HCT116 (cell line): ENCODE measurements around the gene RND3. TPM values are rescaled to one million over a fixed set of nuclear protein-coding genes. Genes with fewer than 3 reads are reported as not detected.

Experiments
- ATAC-seq: fragments of 200-7000 bp; cut with Tn5 transposase; 2 replicates; pipeline ENCODE4 v1.9.1; 2020; ENCODE audit warnings: mild to moderate bottlenecking, moderate library complexity
- BruUV-seq: library from RNA; stranded (reverse); fragments of 400-500 nt; replicated peaks from 2 replicates; lab custom pipeline; 2021; lab: Mats Ljungman, UMichigan
- CTCF ChIA-PET: fragments of 300-600 bp; sonication (Branson Sonifier 250); formaldehyde crosslinking; loops from one replicate; lab custom pipeline; 2021; ENCODE audit warnings: antibody characterized with exemption; lab: Charles Lee
- POLR2A ChIA-PET: fragments of 300-600, 350-600 bp; sonication (Branson Sonifier 250); formaldehyde crosslinking; loops from one replicate; lab custom pipeline; 2021; ENCODE audit warnings: antibody characterized with exemption; lab: Charles Lee
- RAD21 ChIA-PET, 2 experiments: fragments of 300-600 bp; sonication (Branson Sonifier 250); formaldehyde crosslinking; loops; one replicate each; lab custom pipeline; 2023; ENCODE audit warnings: low total read pairs in 2 of 2; ENCODE audit not compliant: uncharacterized antibody in 2 of 2, unreplicated experiment in 2 of 2, low non-redundant PET in 1 of 2; lab: Charles Lee
- DNase-seq: peaks from one replicate; pipeline ENCODE4 v3.0.0-alpha.2; 2010; ENCODE audit warnings: low read depth, low spot score
- H2AFZ ChIP-seq: fragments of 200-600 bp; shearing (Covaris generic), sonication (generic); 2 replicates; pipeline ENCODE4 v1.6.1; 2017; ENCODE audit warnings: low read depth, mixed run types, mixed read lengths, antibody characterized with exemption, low read length; ENCODE audit not compliant: poor library complexity, severe bottlenecking
- H3K27ac ChIP-seq: 2 replicates; pipeline ENCODE4 v1.5.1; 2012; ENCODE audit warnings: low read depth, low read length
- H3K27me3 ChIP-seq: fragments of 200-600 bp; sonication (generic); 2 replicates; pipeline ENCODE4 v1.6.1; 2016; ENCODE audit warnings: mixed run types, low read length, mixed read lengths; ENCODE audit not compliant: insufficient read depth
- H3K36me3 ChIP-seq, 2 experiments: fragments of 200-500 bp in 1 of 2; fragments of 200-600 bp in 1 of 2; sonication (Bioruptor generic) in 1 of 2; sonication (generic) in 1 of 2; 2 replicates each; pipeline versions ENCODE4 v1.5.1 to v1.6.1; 2014 to 2016; ENCODE audit warnings: low read length in 2 of 2, inconsistent platforms in 1 of 2, mixed read lengths in 1 of 2, mixed run types in 1 of 2; ENCODE audit not compliant: insufficient read depth in 2 of 2, control insufficient read depth in 1 of 2
- H3K4me1 ChIP-seq, 2 experiments: fragments of 200-600 bp in 1 of 2; sonication (generic) in 1 of 2; 2 replicates each; pipeline versions ENCODE4 v1.5.1 to v1.6.1; 2012 to 2017; ENCODE audit warnings: low read length in 2 of 2, inconsistent platforms in 1 of 2, mild to moderate bottlenecking in 1 of 2, mixed read lengths in 1 of 2, mixed run types in 1 of 2, moderate library complexity in 1 of 2; ENCODE audit not compliant: insufficient read depth in 2 of 2, control insufficient read depth in 1 of 2
- H3K4me2 ChIP-seq: fragments of 200-600 bp; sonication (generic); 2 replicates; pipeline ENCODE4 v1.6.1; 2017; ENCODE audit warnings: mixed run types, low read length, mixed read lengths
- H3K4me3 ChIP-seq, 2 experiments: fragments of 200-600 bp in 1 of 2; sonication (generic) in 1 of 2; replicated peaks in 1 of 2; 2 replicates each; pipeline ENCODE4 v1.5.1; 2011 to 2016; ENCODE audit warnings: low read length in 2 of 2, control low read depth in 1 of 2, low read depth in 1 of 2, mild to moderate bottlenecking in 1 of 2, mixed read lengths in 1 of 2, mixed run types in 1 of 2
- H3K79me2 ChIP-seq: fragments of 200-600 bp; sonication (generic); 2 replicates; pipeline ENCODE4 v1.6.1; 2017; ENCODE audit warnings: mild to moderate bottlenecking, mixed run types, low read length, moderate library complexity, mixed read lengths; ENCODE audit not compliant: insufficient read depth
- H3K9ac ChIP-seq: fragments of 200-600 bp; sonication (generic); 2 replicates; pipeline ENCODE4 v1.6.1; 2016; ENCODE audit warnings: low read length, mixed read lengths
- H3K9me2 ChIP-seq: fragments of 200-600 bp; sonication (generic), shearing (Covaris generic); 2 replicates; pipeline ENCODE4 v1.6.1; 2017; ENCODE audit warnings: mixed run types, mild to moderate bottlenecking, moderate library complexity; ENCODE audit not compliant: insufficient read depth
- H3K9me3 ChIP-seq, 2 experiments: fragments of 200-500 bp in 1 of 2; fragments of 200-600 bp in 1 of 2; sonication (Bioruptor generic) in 1 of 2; sonication (generic) in 1 of 2; 2 replicates each; pipeline ENCODE4 v1.6.1; 2014 to 2017; ENCODE audit warnings: low read length in 2 of 2, mixed read lengths in 2 of 2, inconsistent platforms in 1 of 2, low read depth in 1 of 2, mild to moderate bottlenecking in 1 of 2, mixed run types in 1 of 2, moderate library complexity in 1 of 2; ENCODE audit not compliant: control insufficient read depth in 1 of 2, insufficient read depth in 1 of 2
- H4K20me1 ChIP-seq: fragments of 200-600 bp; sonication (generic), shearing (Covaris generic); 2 replicates; pipeline ENCODE4 v1.6.1; 2017; ENCODE audit warnings: mixed run types, mild to moderate bottlenecking, moderate library complexity; ENCODE audit not compliant: insufficient read depth
- CEBPB ChIP-seq: IDR thresholded peaks from 2 replicates; pipeline ENCODE4 v1.6.1; 2012; ENCODE audit warnings: low read depth
- ELF1 ChIP-seq: IDR thresholded peaks from 2 replicates; pipeline ENCODE4 v1.6.1; 2012; ENCODE audit warnings: low read depth, borderline replicate concordance
- EZH2 ChIP-seq: fragments of 200-600 bp; sonication (generic); IDR thresholded peaks from 2 replicates; pipeline ENCODE4 v1.6.1; 2017; ENCODE audit warnings: antibody characterized with exemption, mixed run types
- EZH2phosphoT487 ChIP-seq: fragments of 200-600 bp; IDR thresholded peaks from 2 replicates; pipeline ENCODE4 v1.6.1; 2018; ENCODE audit warnings: antibody characterized with exemption, borderline replicate concordance
- FOSL1 ChIP-seq: IDR thresholded peaks from 2 replicates; pipeline ENCODE4 v1.6.1; 2012; ENCODE audit warnings: low read depth
- POLR2A ChIP-seq: IDR thresholded peaks from 2 replicates; pipeline ENCODE4 v1.7.0; 2011; ENCODE audit warnings: borderline replicate concordance; ENCODE audit not compliant: insufficient read depth, insufficient read length; ENCODE audit errors: extremely low read depth
- POLR2AphosphoS5 ChIP-seq: IDR thresholded peaks from 2 replicates; pipeline ENCODE4 v1.6.1; 2011; ENCODE audit warnings: mild to moderate bottlenecking, low read depth, low read length, moderate library complexity
- RAD21 ChIP-seq: IDR thresholded peaks from 2 replicates; pipeline ENCODE4 v1.6.1; 2012; ENCODE audit warnings: low read depth, mild to moderate bottlenecking
- SRF ChIP-seq: IDR thresholded peaks from 2 replicates; pipeline ENCODE4 v1.6.1; 2012; ENCODE audit warnings: low read depth
- TCF7L2 ChIP-seq: IDR thresholded peaks from 2 replicates; pipeline ENCODE4 v1.7.0; 2011; ENCODE audit warnings: borderline replicate concordance, inconsistent platforms; ENCODE audit not compliant: insufficient read depth, insufficient read length; ENCODE audit errors: extremely low read depth
- YY1 ChIP-seq: IDR thresholded peaks from 2 replicates; pipeline ENCODE4 v1.6.1; 2011; ENCODE audit warnings: low read length, low read depth, moderate library complexity, mild to moderate bottlenecking; ENCODE audit not compliant: insufficient replicate concordance; ENCODE audit errors: extremely low read depth
- ZFX ChIP-seq: fragments of 450-650 bp; IDR thresholded peaks from 2 replicates; pipeline ENCODE4 v1.6.1; 2017
- intact Hi-C: fragments of 100-400 bp; cut with micrococcal nuclease; formaldehyde crosslinking; loops from 2 replicates; pipeline ENCODE4 v1.10.0; 2022
- total RNA-seq: library from RNA; stranded (reverse); gene quantifications from one replicate; pipeline ENCODE4 v1.2.1, GENCODE V29; 2021; ENCODE audit not compliant: unreplicated experiment
- TF ChIP-seq, protein P1 (sequence below): IDR thresholded peaks from 2 replicates; pipeline ENCODE4 v1.6.1; 2011; ENCODE audit warnings: mild to moderate bottlenecking, low read length, moderate library complexity; ENCODE audit not compliant: insufficient replicate concordance; ENCODE audit errors: extremely low read depth
- TF ChIP-seq, protein P2 (sequence below), 3 experiments: fragments of 200-600 bp in 1 of 3; sonication (generic) in 1 of 3; IDR thresholded peaks in 2 of 3; conservative IDR thresholded peaks in 1 of 3; 2 replicates each; pipeline ENCODE4 v1.5.1; 2012 to 2017; ENCODE audit warnings: low read depth in 2 of 3, low read length in 2 of 3, antibody characterized with exemption in 1 of 3, borderline replicate concordance in 1 of 3, control low read depth in 1 of 3, mild to moderate bottlenecking in 1 of 3, mixed read lengths in 1 of 3, mixed run types in 1 of 3, moderate library complexity in 1 of 3; ENCODE audit not compliant: insufficient read depth in 1 of 3
- TF ChIP-seq, protein P3 (sequence below): IDR thresholded peaks from 2 replicates; pipeline ENCODE4 v1.6.1; 2012; ENCODE audit warnings: low read depth
- TF ChIP-seq, protein P4 (sequence below): IDR thresholded peaks from 2 replicates; pipeline ENCODE4 v1.6.1; 2012

RND3 gene
- total RNA-seq, 1 experiment from 2014 or later = 15.0 TPM

DNA sequence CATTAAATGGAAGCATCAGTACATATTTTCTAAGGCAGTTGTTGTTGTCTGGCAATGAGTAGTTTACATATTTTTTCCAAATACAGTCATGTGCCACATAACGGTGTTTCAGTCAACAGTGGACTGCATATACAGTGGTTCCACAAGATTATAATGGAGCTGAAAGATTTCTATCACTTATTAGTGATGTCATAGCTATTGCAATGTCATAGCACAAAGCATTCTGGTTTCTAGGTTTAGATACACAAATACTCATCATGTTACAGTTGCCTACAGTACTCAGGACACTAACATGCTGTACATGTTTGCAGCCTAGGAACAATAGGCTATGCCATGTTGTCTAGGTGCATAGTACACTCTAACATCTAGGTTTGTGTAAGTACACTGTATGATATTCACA is 45.0 kb downstream of the RND3 start (continued):
- TF ChIP-seq, protein P1, sequence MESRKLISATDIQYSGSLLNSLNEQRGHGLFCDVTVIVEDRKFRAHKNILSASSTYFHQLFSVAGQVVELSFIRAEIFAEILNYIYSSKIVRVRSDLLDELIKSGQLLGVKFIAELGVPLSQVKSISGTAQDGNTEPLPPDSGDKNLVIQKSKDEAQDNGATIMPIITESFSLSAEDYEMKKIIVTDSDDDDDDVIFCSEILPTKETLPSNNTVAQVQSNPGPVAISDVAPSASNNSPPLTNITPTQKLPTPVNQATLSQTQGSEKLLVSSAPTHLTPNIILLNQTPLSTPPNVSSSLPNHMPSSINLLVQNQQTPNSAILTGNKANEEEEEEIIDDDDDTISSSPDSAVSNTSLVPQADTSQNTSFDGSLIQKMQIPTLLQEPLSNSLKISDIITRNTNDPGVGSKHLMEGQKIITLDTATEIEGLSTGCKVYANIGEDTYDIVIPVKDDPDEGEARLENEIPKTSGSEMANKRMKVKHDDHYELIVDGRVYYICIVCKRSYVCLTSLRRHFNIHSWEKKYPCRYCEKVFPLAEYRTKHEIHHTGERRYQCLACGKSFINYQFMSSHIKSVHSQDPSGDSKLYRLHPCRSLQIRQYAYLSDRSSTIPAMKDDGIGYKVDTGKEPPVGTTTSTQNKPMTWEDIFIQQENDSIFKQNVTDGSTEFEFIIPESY = no peak
- TF ChIP-seq ELF1 = no peak
- TF ChIP-seq FOSL1 = no peak
- TF ChIP-seq CEBPB = no peak
- no peak for TF ChIP-seq YY1
- TF ChIP-seq, protein P2, sequence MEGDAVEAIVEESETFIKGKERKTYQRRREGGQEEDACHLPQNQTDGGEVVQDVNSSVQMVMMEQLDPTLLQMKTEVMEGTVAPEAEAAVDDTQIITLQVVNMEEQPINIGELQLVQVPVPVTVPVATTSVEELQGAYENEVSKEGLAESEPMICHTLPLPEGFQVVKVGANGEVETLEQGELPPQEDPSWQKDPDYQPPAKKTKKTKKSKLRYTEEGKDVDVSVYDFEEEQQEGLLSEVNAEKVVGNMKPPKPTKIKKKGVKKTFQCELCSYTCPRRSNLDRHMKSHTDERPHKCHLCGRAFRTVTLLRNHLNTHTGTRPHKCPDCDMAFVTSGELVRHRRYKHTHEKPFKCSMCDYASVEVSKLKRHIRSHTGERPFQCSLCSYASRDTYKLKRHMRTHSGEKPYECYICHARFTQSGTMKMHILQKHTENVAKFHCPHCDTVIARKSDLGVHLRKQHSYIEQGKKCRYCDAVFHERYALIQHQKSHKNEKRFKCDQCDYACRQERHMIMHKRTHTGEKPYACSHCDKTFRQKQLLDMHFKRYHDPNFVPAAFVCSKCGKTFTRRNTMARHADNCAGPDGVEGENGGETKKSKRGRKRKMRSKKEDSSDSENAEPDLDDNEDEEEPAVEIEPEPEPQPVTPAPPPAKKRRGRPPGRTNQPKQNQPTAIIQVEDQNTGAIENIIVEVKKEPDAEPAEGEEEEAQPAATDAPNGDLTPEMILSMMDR (IDR thresholded peaks at IDR 0.05 in 2 of 3, conservative IDR thresholded peaks at IDR 0.05 in 1 of 3; ENCODE audit: borderline replicate concordance in 1 of 3, insufficient read depth in 1 of 3, low read depth in 2 of 3, low read length in 2 of 3) = no peak

DNA sequence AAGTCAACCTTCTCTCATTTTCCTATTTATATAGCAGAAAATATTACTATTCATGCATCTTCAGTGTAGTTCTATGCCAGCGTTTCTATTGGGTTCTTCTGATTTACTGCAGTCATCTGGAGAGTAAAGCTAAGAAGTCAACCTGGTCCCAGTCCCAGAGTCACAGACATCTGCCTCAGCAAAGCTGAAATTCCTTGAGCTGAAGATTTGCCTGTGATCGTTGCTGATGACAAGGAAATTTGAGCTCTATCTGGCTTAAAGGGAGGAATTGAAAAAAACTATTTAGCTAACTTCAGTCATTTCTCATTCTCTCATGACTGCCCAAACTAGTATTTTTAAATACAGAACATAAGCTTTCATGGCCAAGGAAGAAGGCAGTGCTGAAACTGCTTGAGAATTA is 45.7 kb downstream of the RND3 start:
- ATAC-seq (no peak), DNase-seq (no peak)
- Histone ChIP-seq H3K79me2 (no peaks in the 10 kb centered on the region), H3K9ac (no peak overlapping the region), H3K4me1 (no peaks in the 10 kb centered on the region), H3K27ac (no peak overlapping the region), H4K20me1 (no peaks in the 10 kb centered on the region), H3K36me3 (no peaks in the 10 kb centered on the region), H3K9me3 (no peaks in the 10 kb centered on the region), H3K4me3 (no peak overlapping the region), H3K27me3 (no peaks in the 10 kb centered on the region), H2AFZ (no peak overlapping the region), H3K9me2 (no peaks in the 10 kb centered on the region), H3K4me2 (no peak overlapping the region)
- ChIA-PET CTCF (no interaction called here), RAD21 (no interaction called here), POLR2A (no interaction called here)
- TF ChIP-seq ZFX = no peak
- TF ChIP-seq, protein P1 = no peak
- TF ChIP-seq EZH2 = no peak
- TF ChIP-seq, protein P3, sequence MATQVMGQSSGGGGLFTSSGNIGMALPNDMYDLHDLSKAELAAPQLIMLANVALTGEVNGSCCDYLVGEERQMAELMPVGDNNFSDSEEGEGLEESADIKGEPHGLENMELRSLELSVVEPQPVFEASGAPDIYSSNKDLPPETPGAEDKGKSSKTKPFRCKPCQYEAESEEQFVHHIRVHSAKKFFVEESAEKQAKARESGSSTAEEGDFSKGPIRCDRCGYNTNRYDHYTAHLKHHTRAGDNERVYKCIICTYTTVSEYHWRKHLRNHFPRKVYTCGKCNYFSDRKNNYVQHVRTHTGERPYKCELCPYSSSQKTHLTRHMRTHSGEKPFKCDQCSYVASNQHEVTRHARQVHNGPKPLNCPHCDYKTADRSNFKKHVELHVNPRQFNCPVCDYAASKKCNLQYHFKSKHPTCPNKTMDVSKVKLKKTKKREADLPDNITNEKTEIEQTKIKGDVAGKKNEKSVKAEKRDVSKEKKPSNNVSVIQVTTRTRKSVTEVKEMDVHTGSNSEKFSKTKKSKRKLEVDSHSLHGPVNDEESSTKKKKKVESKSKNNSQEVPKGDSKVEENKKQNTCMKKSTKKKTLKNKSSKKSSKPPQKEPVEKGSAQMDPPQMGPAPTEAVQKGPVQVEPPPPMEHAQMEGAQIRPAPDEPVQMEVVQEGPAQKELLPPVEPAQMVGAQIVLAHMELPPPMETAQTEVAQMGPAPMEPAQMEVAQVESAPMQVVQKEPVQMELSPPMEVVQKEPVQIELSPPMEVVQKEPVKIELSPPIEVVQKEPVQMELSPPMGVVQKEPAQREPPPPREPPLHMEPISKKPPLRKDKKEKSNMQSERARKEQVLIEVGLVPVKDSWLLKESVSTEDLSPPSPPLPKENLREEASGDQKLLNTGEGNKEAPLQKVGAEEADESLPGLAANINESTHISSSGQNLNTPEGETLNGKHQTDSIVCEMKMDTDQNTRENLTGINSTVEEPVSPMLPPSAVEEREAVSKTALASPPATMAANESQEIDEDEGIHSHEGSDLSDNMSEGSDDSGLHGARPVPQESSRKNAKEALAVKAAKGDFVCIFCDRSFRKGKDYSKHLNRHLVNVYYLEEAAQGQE = no peak
- no peak for TF ChIP-seq SRF
- no peak for TF ChIP-seq POLR2A
- TF ChIP-seq TCF7L2 = no peak
- TF ChIP-seq, protein P4, sequence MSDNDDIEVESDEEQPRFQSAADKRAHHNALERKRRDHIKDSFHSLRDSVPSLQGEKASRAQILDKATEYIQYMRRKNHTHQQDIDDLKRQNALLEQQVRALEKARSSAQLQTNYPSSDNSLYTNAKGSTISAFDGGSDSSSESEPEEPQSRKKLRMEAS = no peak
- TF ChIP-seq YY1 = no peak
- TF ChIP-seq RAD21 = no peak
- no peak for TF ChIP-seq POLR2AphosphoS5
- TF ChIP-seq EZH2phosphoT487 = no peak
- intact Hi-C loops = no loop called here
- no TSS peak for BruUV-seq
